Neuronal stem cell (in vitro differentiated cells): Measurements from ENCODE around the gene CCDC192.

ENCODE experiments used
- DNase-seq: peaks from one replicate; pipeline ENCODE4 v3.0.0-alpha.2; 2013; ENCODE audit warnings: low spot score
- H2AFZ ChIP-seq: one replicate; pipeline ENCODE4 v1.6.1; 2013; ENCODE audit warnings: mild to moderate bottlenecking, low read length, inconsistent platforms
- H2AK5ac ChIP-seq: 2 replicates; pipeline ENCODE4 v1.6.1; 2013; ENCODE audit warnings: low read depth, mild to moderate bottlenecking, inconsistent platforms, low read length, moderate library complexity, mixed read lengths
- H2BK120ac ChIP-seq: 2 replicates; pipeline ENCODE4 v1.6.1; 2013; ENCODE audit warnings: low read depth, mild to moderate bottlenecking, inconsistent platforms, low read length, moderate library complexity, mixed read lengths
- H2BK12ac ChIP-seq: one replicate; pipeline ENCODE4 v1.6.1; 2013; ENCODE audit warnings: low read length, inconsistent platforms
- H2BK15ac ChIP-seq: 2 replicates; pipeline ENCODE4 v1.6.1; 2013; ENCODE audit warnings: mild to moderate bottlenecking, low read length, inconsistent platforms, mixed read lengths
- H2BK5ac ChIP-seq: one replicate; pipeline ENCODE4 v1.6.1; 2013; ENCODE audit warnings: inconsistent platforms, mild to moderate bottlenecking, low read length, moderate library complexity
- H3K14ac ChIP-seq: one replicate; pipeline ENCODE4 v1.6.1; 2013; ENCODE audit warnings: low read length, inconsistent platforms
- H3K18ac ChIP-seq: 2 replicates; pipeline ENCODE4 v1.6.1; 2013; ENCODE audit warnings: low read length, inconsistent platforms
- H3K23ac ChIP-seq: 2 replicates; pipeline ENCODE4 v1.6.1; 2013; ENCODE audit warnings: low read depth, mild to moderate bottlenecking, mixed read lengths, low read length, inconsistent platforms; ENCODE audit not compliant: poor library complexity
- H3K27ac ChIP-seq: replicated peaks from 3 replicates; pipeline ENCODE4 v1.5.1; 2013; ENCODE audit warnings: low read length, inconsistent platforms
- H3K27me3 ChIP-seq, 3 experiments: 2 replicates each; pipeline ENCODE4 v1.6.1; 2013; ENCODE audit warnings: low read length in 3 of 3, mild to moderate bottlenecking in 2 of 3, inconsistent platforms in 1 of 3, low read depth in 1 of 3, mixed read lengths in 1 of 3, moderate library complexity in 1 of 3; ENCODE audit not compliant: control insufficient read depth in 3 of 3, insufficient read depth in 3 of 3
- H3K36me3 ChIP-seq, 2 donors: replicated peaks in 1 of 2; 2 replicates each; pipeline ENCODE4 v1.6.1; 2013; ENCODE audit warnings: low read length in 2 of 2; ENCODE audit not compliant: control insufficient read depth in 2 of 2, insufficient read depth in 2 of 2
- H3K4ac ChIP-seq: 2 replicates; pipeline ENCODE4 v1.6.1; 2013; ENCODE audit warnings: inconsistent platforms, mild to moderate bottlenecking, low read length, moderate library complexity
- H3K4me1 ChIP-seq, 2 donors: 1 replicate in 1 of 2; 2 replicates in 1 of 2; pipeline ENCODE4 v1.6.1; 2013; ENCODE audit warnings: low read length in 2 of 2, low read depth in 1 of 2; ENCODE audit not compliant: control insufficient read depth in 2 of 2, insufficient read depth in 1 of 2
- H3K4me2 ChIP-seq: one replicate; pipeline ENCODE4 v1.6.1; 2013; ENCODE audit warnings: mild to moderate bottlenecking, low read length, inconsistent platforms; ENCODE audit not compliant: insufficient read depth, poor library complexity, severe bottlenecking
- H3K4me3 ChIP-seq, 2 donors: 2 replicates each; pipeline ENCODE4 v1.5.1; 2013; ENCODE audit warnings: low read length in 2 of 2, mild to moderate bottlenecking in 2 of 2, inconsistent platforms in 1 of 2, moderate library complexity in 1 of 2
- H3K79me1 ChIP-seq: one replicate; pipeline ENCODE4 v1.6.1; 2013; ENCODE audit warnings: low read depth, mild to moderate bottlenecking, inconsistent platforms, low read length, moderate library complexity
- H3K9ac ChIP-seq: one replicate; pipeline ENCODE4 v1.6.1; 2013; ENCODE audit warnings: mild to moderate bottlenecking, low read depth, low read length, inconsistent platforms; ENCODE audit not compliant: poor library complexity
- H3K9me3 ChIP-seq, 2 donors: replicated peaks in 1 of 2; 2 replicates each; pipeline versions ENCODE3 to v1.6.1; 2013; ENCODE audit warnings: low read length in 2 of 2, mild to moderate bottlenecking in 2 of 2, inconsistent platforms in 1 of 2, low read depth in 1 of 2, mixed read lengths in 1 of 2, moderate library complexity in 1 of 2; ENCODE audit not compliant: control insufficient read depth in 2 of 2, insufficient read depth in 1 of 2
- H4K8ac ChIP-seq: one replicate; pipeline ENCODE4 v1.6.1; 2013; ENCODE audit warnings: low read depth, mild to moderate bottlenecking, inconsistent platforms, low read length, moderate library complexity
- H4K91ac ChIP-seq: one replicate; pipeline ENCODE4 v1.6.1; 2013; ENCODE audit warnings: low read length, low read depth, mild to moderate bottlenecking, inconsistent platforms; ENCODE audit not compliant: poor library complexity
- WGBS, 2 donors: extraction: QIAGEN DNeasy Blood & Tissue Kit; methylation state at CpG; one replicate each; pipeline ENCODE4 v1.1.7; 2013; ENCODE audit warnings: missing lambda C conversion rate in 2 of 2, mixed read lengths in 1 of 2; ENCODE audit not compliant: insufficient read length in 2 of 2, insufficient replicate concordance in 1 of 2; ENCODE audit errors: extremely low coverage in 2 of 2; 5-methylcytosine and 5-hydroxymethylcytosine counted together

CCDC192 gene

DNA sequence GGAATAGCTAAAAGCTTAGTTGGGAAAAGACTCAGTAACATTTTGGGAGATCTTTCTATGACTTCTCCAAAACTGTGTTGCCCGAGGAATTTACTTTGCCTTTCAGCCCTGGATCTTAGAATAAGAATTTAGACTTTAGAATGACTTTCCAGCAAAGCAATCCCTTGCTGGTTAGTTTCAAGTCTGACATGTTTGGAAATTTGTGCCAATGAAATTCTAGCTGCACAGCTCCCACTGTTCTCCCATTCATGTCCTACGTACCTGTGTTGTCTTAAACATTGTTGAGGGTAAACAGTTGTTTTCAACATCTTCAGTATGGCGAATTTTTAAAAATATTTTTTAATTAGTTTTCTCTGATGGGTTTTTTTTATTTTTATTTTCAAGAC, 111.4 kb downstream of the CCDC192 start:
- H2BK15ac ChIP-seq: no peak overlapping the region
- H2AFZ ChIP-seq: peak overlapping the region; percentile 80
- no peak overlapping the region for H2BK12ac ChIP-seq
- H3K4ac ChIP-seq: no peak overlapping the region
- no peak overlapping the region for H2BK5ac ChIP-seq
- no peak overlapping the region for H3K4me3 ChIP-seq
- no peak overlapping the region for H4K91ac ChIP-seq
- no peaks in the 10 kb centered on the region for H3K79me1 ChIP-seq
- H2AK5ac ChIP-seq: no peak overlapping the region
- H3K14ac ChIP-seq: no peak overlapping the region
- DNase-seq: no peak
- no peaks in the 10 kb centered on the region for H3K36me3 ChIP-seq
- no peak overlapping the region for H3K23ac ChIP-seq
- no peak overlapping the region for H3K18ac ChIP-seq
- H3K4me2 ChIP-seq: no peak overlapping the region
- no CpG with 5 or more reads among the region's 3 CpGs for WGBS, 2 donors
- H3K27ac ChIP-seq: peak overlapping the region; percentile 24
- H3K4me1 ChIP-seq: peaks cover 16 to 38% of the 10 kb centered on the region in 2 donors
- no peaks in the 10 kb centered on the region for H3K9me3 ChIP-seq
- H2BK120ac ChIP-seq: no peak overlapping the region
- H3K9ac ChIP-seq: no peak overlapping the region
- H4K8ac ChIP-seq: no peak overlapping the region
- H3K27me3 ChIP-seq: no peaks in the 10 kb centered on the region

DNA sequence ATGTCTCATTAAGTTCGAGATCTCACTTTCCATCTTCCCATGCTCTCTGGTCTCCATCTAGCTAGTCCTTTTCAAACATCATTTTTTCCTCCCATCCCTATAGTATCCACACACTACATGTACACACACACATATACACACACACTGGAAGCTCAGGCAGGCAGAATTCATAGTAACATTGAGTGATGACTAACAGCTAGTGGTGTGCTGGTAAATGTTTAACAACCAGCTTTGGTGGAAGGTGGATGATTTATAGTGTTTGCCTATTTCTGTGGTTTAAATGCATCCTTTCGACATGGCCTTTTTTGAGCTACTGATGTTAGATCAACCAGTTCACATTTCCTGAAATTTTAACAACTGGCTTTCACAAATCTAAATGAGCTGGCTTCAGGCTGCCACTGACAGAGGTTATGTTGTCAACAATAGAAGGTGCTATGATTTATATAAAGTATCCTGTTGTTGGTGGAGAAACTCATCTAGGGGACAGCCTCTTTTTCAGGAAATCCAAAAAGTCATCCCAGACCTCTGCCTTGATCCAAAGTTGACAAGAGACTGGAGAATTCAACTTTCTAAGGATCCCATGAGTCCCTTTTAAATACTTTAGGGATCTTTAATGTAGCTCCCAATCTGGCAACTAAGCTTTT, 117.8 kb downstream of the CCDC192 start:
- Histone ChIP-seq H4K91ac (no peak overlapping the region), H2BK15ac (no peak overlapping the region), H2BK5ac (no peak overlapping the region), H3K27ac (no peak overlapping the region), H3K36me3 (no peaks in the 10 kb centered on the region), H2BK120ac (no peak overlapping the region), H3K27me3 (no peaks in the 10 kb centered on the region), H3K9ac (no peak overlapping the region), H3K4me1 (peaks cover 0 to 7% of the 10 kb centered on the region in 2 donors), H4K8ac (no peak overlapping the region), H2BK12ac (no peak overlapping the region), H3K23ac (no peak overlapping the region), H2AK5ac (no peak overlapping the region), H3K9me3 (no peaks in the 10 kb centered on the region), H3K79me1 (no peaks in the 10 kb centered on the region), H3K14ac (no peak overlapping the region), H3K4ac (no peak overlapping the region), H3K4me3 (no peak overlapping the region), H2AFZ (no peak overlapping the region), H3K18ac (no peak overlapping the region), H3K4me2 (no peak overlapping the region)
- no CpG with 5 or more reads among the region's 2 CpGs for WGBS, 2 donors
- DNase-seq: no peak

DNA sequence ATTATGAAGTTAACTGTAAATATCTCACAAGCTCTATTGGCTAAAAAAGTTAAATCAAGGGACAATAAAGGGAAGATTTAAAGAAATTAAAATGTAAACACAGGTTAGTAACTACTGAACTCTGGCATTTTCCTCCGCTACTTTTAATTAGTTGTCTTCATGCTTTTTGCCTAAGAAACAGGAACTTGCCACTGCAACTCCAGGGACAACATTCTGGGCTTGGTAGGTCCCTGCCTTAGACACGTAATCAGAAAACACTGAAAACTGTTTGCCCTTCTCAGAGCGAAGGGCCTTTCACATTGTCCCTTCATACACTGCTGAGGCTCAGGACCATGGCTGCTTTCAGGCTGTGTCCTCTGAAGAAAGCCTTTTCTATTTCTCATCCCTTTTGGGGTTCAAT, 118.7 kb downstream of the CCDC192 start:
- DNase-seq: no peak
- H3K14ac ChIP-seq: no peak overlapping the region
- no peaks in the 10 kb centered on the region for H3K36me3 ChIP-seq
- no peak overlapping the region for H3K4me2 ChIP-seq
- H2AFZ ChIP-seq: no peak overlapping the region
- no peak overlapping the region for H4K8ac ChIP-seq
- H3K4me3 ChIP-seq: no peak overlapping the region
- H3K9ac ChIP-seq: no peak overlapping the region
- no peak overlapping the region for H3K18ac ChIP-seq
- no CpG with 5 or more reads among the region's 3 CpGs for WGBS, 2 donors
- H3K27ac ChIP-seq: no peak overlapping the region
- no peaks in the 10 kb centered on the region for H3K79me1 ChIP-seq
- no peak overlapping the region for H2AK5ac ChIP-seq
- H3K23ac ChIP-seq: no peak overlapping the region
- H3K4ac ChIP-seq: no peak overlapping the region
- no peak overlapping the region for H2BK5ac ChIP-seq
- H2BK12ac ChIP-seq: no peak overlapping the region
- H2BK15ac ChIP-seq: no peak overlapping the region
- peaks cover 0 to 7% of the 10 kb centered on the region in 2 donors for H3K4me1 ChIP-seq
- no peak overlapping the region for H4K91ac ChIP-seq
- H3K9me3 ChIP-seq: no peaks in the 10 kb centered on the region
- H2BK120ac ChIP-seq: no peak overlapping the region
- H3K27me3 ChIP-seq: no peaks in the 10 kb centered on the region

DNA sequence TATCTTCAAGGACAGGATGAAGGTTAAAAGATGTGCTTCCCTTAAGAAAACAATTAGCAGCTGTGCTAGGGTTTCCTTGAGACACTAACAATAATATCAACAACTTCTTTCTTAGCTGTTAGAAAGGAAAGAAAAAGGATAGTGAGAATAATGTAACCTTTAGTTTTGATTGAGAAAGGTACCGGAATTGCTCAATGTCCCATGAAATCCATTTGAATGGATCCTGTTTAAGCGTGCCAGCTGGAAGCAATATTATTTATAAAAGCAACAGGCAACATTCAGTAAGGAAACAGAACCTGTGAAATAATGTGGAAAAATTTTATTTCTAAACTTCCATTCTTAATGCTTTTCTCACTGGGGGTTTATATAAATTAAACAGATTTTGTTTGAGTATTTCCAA, 120.9 kb downstream of the CCDC192 start:
- H3K14ac ChIP-seq: no peak overlapping the region
- no peak overlapping the region for H3K4ac ChIP-seq
- no peak overlapping the region for H2BK120ac ChIP-seq
- H4K91ac ChIP-seq: no peak overlapping the region
- no peak overlapping the region for H2BK15ac ChIP-seq
- no peak overlapping the region for H3K18ac ChIP-seq
- no peaks in the 10 kb centered on the region for H3K79me1 ChIP-seq
- WGBS, 2 donors: no CpG with 5 or more reads among the region's 2 CpGs
- no peak overlapping the region for H2BK12ac ChIP-seq
- DNase-seq: no peak
- H3K4me2 ChIP-seq: no peak overlapping the region
- H3K27ac ChIP-seq: no peak overlapping the region
- H3K4me1 ChIP-seq: no peaks in the 10 kb centered on the region
- no peaks in the 10 kb centered on the region for H3K36me3 ChIP-seq
- H3K9me3 ChIP-seq: no peaks in the 10 kb centered on the region
- no peak overlapping the region for H3K4me3 ChIP-seq
- H2AK5ac ChIP-seq: no peak overlapping the region
- H3K9ac ChIP-seq: no peak overlapping the region
- H3K23ac ChIP-seq: no peak overlapping the region
- no peak overlapping the region for H2AFZ ChIP-seq
- no peak overlapping the region for H2BK5ac ChIP-seq
- H3K27me3 ChIP-seq: no peaks in the 10 kb centered on the region
- no peak overlapping the region for H4K8ac ChIP-seq
